AG09319 (cell line): ENCODE data around the gene HES7.

Source experiments
- DNase-seq: peaks from one replicate; pipeline ENCODE4 v3.0.0-alpha.2; 2010; ENCODE audit warnings: low read depth; ENCODE audit errors: extremely low read depth
- CTCF ChIP-seq: IDR thresholded peaks from 2 replicates; pipeline ENCODE4 v1.5.1; 2011; ENCODE audit warnings: low read depth, mild to moderate bottlenecking, inconsistent platforms, low read length, moderate library complexity

Gene HES7

GRCh38 chr17:8145811-8146210 lies 21.9 kb upstream of the HES7 start:
- no peak for TF ChIP-seq CTCF
- DNase-seq: no peak

GRCh38 chr17:8144401-8145231 lies 20.7 kb upstream of the HES7 start:
- no peak for TF ChIP-seq CTCF
- no peak for DNase-seq

GRCh38 chr17:8143581-8144400 lies 19.9 kb upstream of the HES7 start:
- DNase-seq: no peak
- no peak for TF ChIP-seq CTCF

GRCh38 chr17:8142887-8143580 lies 19.1 kb upstream of the HES7 start:
- DNase-seq: no peak
- no peak for TF ChIP-seq CTCF

- TF ChIP-seq CTCF: no peak
- DNase-seq: no peak
Observed at GRCh38 chr17:8142158-8142886, 18.4 kb upstream of the HES7 start.

- no peak for TF ChIP-seq CTCF
Observed at GRCh38 chr17:8141741-8142140, 17.8 kb upstream of the HES7 start.

More at GRCh38 chr17:8141741-8142140, 17.8 kb upstream of the HES7 start:
- DNase-seq: no peak
